Panc1 (cell line): Measurements from ENCODE around the gene KDM2A.

Source experiments
- SIN3A ChIP-seq: IDR thresholded peaks from 2 replicates; pipeline ENCODE4 v1.6.1; 2012; ENCODE audit warnings: low read depth, mild to moderate bottlenecking, low read length, moderate library complexity, borderline replicate concordance; ENCODE audit not compliant: insufficient read depth
- TCF7L2 ChIP-seq: IDR thresholded peaks from 2 replicates; pipeline ENCODE4 v1.6.1; 2011; ENCODE audit warnings: mild to moderate bottlenecking, low read depth, low read length, inconsistent platforms
- TF ChIP-seq, protein P1 (sequence below): fragments of 450-650 bp; IDR thresholded peaks from 2 replicates; pipeline ENCODE4 v1.5.1; 2017; ENCODE audit warnings: mild to moderate bottlenecking

DNA sequence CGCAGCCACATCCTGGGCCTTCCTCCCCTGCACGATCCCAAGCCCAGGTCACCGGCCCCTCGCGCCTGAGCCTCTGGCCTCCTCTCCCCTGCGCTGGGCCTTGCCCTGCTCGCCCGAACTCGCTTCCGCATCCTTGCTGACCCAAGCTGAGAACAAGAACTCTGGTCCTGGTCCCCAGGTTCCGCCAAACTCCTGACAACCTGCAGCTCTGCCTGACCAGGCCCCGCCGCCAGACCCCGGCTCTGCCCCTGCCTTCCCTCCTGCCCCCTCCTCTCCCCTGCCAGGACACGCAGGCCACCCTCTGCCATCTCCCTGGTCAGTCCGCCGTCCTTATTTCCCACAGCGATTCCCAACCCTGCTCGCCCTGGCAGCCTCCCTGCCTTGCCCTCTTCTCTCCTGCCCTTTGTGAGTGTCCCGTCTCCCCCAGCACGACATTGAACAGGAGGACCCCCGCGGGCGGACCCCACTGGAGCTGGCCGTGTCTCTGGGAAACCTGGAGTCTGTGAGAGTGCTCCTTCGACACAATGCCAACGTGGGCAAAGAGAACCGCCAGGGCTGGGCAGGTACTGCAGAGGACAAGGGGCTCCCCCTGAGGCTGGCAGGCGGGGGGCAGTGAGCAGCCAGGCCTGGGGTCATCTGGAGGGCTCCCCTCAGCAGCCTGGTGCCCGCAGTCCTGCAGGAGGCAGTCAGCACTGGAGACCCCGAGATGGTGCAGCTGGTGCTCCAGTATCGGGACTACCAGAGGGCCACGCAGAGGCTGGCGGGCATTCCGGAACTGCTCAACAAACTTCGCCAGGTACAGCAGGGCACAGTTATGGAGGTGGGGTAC, 170.8 kb downstream of the KDM2A start:
- TF ChIP-seq, protein P1, sequence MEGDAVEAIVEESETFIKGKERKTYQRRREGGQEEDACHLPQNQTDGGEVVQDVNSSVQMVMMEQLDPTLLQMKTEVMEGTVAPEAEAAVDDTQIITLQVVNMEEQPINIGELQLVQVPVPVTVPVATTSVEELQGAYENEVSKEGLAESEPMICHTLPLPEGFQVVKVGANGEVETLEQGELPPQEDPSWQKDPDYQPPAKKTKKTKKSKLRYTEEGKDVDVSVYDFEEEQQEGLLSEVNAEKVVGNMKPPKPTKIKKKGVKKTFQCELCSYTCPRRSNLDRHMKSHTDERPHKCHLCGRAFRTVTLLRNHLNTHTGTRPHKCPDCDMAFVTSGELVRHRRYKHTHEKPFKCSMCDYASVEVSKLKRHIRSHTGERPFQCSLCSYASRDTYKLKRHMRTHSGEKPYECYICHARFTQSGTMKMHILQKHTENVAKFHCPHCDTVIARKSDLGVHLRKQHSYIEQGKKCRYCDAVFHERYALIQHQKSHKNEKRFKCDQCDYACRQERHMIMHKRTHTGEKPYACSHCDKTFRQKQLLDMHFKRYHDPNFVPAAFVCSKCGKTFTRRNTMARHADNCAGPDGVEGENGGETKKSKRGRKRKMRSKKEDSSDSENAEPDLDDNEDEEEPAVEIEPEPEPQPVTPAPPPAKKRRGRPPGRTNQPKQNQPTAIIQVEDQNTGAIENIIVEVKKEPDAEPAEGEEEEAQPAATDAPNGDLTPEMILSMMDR = no peak
- TF ChIP-seq TCF7L2 (no peak), SIN3A (peak; percentile 2; the same call in 1 of the 2 replicates)
